GM18951 (cell line): Measurements from ENCODE around the gene THSD4.

Source experiments
- POLR2A ChIP-seq: IDR thresholded peaks from 4 replicates; pipeline ENCODE4 v1.6.1; 2011; ENCODE audit warnings: mild to moderate bottlenecking; ENCODE audit not compliant: insufficient read length, insufficient read depth; ENCODE audit errors: extremely low read depth
- in situ Hi-C: fragments of 300-500 bp; cut with MboI; formaldehyde crosslinking; loops from one replicate; pipeline ENCODE4 v1.12.0; 2022; ENCODE audit warnings: low sequenced_read_pairs, mixed read lengths, inconsistent platforms; ENCODE audit not compliant: unreplicated experiment

The THSD4 gene

DNA sequence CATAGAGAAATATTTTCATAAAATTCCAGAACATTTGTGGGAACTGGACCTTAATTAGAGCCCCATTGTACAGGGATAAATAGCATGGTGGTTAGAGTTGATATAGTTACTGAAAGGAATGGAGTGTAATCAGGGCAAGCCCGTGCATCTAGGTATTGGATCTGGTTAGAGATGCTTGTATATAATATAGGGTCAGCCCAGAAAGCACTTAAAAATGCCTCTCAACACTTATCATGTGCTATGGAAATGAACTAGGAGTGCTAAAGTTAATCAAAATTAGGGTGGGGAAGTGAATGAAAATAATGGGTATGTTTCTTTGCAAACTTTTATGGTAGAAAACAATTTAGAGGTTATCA is 386.8 kb downstream of the THSD4 start:
- in situ Hi-C loops, result no loop called here
- no peak for TF ChIP-seq POLR2A

DNA sequence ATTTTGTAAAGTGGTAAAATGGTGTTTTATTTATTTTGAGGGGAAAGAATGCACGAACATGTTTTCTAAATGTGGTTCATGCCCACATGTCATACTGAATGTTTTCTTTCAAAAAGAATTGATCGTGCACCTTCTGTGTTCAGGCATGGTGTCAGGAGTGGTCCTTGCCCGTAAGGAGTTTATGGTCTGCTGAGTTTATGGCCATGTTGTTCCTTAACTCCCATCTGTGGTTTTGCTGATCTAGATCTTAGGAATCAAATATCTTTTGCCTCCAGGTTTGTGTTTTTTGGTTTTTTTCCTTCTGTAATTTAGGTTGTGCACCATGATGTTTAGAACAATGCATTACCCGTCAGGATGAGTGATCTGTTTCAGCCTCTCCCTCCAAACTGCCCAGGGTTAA is 390.7 kb downstream of the THSD4 start:
- in situ Hi-C loops, result no loop called here
- TF ChIP-seq POLR2A, result no peak

DNA sequence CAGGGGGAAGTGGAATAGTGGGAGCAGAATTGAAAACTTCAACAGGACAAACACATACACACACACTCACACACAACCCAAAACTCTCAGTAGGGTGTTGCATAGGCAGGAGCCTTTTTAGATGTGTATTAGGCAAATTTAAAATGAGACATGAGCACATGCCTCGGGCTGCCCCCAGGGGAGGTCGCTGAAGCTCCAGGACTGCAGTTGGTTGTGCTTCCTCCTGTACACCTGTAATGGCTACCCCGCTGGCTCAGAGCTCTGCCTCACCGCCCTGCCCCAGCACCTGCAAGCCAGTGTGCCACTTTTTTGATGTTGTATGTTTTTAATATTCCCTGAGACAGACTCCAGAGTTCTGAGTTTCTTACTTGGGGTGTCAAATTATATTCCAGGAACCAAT is 391.7 kb downstream of the THSD4 start:
- TF ChIP-seq POLR2A, result no peak
- in situ Hi-C loops, result no loop called here

GRCh38 chr15:71508081-71508682 is 392.9 kb downstream of the THSD4 start:
- in situ Hi-C loops, result no loop called here
- no peak for TF ChIP-seq POLR2A

- TF ChIP-seq POLR2A, result no peak
- in situ Hi-C loops, result no loop called here
Measured at GRCh38 chr15:71509139-71509538, 393.9 kb downstream of the THSD4 start.

DNA sequence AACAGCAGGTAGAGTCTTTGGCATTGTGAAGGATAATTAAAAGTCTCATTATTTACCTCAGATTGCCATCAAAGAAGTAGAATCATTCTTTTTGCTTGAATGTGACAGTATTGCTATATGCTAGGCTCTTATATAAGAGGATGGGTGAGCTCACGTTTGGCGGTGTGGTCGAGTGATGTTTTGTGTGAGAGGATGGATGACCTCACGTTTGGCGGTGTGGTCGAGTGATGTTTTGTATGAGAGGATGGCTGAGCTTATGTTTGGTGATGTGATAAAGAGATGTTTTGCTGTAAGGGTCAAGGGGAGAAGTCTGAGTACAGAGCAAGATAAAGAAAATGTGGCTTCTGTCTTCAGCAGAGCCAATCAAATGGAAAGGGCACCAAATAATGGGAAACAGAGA is 395.5 kb downstream of the THSD4 start:
- TF ChIP-seq POLR2A, result no peak
- in situ Hi-C loops, result no loop called here

DNA sequence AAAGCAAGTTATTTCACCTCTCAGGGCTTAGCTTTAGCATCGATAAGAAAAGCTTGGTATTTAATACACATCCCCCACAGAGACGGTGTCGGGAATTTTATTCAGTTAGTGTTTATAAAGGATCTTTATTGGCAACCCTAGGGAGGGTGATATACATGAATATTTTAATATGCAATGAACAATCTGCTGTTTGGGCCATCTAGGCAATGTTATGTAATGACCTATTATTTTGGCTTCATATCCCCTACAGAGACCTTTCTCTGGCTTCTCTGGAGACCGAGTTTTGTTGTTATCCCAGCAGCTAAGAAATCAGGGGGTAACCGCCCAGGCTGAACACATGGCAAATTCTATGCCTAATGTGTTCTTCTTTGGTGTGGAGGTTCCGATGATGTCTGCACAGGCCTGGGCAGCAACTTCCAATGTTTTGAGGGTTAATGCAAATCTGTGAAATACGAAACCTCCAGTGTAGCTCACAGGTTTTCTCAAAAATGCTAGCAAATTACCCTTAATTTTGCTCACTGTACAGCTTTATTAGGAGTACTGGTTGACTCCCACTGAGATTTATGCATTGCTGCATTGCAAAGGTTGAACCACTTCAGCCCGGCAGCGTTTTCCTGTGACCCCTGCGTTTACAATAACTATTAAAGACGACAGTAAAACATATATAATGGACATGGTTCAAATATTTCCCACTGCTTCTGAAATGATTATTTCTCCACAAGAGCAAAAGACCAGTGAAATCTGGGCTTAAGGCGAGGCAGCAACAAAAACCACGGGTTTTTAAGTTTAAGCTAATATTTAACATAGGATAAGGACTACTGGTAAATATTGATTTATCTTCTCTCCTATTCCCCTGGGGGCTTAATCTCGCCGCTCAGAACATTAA is 396.8 kb downstream of the THSD4 start:
- in situ Hi-C loops, result no loop called here
- no peak for TF ChIP-seq POLR2A

GRCh38 chr15:71512682-71513006 is 397.4 kb downstream of the THSD4 start:
- TF ChIP-seq POLR2A, result no peak
- in situ Hi-C loops, result no loop called here

- no peak for TF ChIP-seq POLR2A
- in situ Hi-C loops, result no loop called here
Measured at GRCh38 chr15:71515375-71516186, 400.3 kb downstream of the THSD4 start.

GRCh38 chr15:71517751-71518150 is 402.5 kb downstream of the THSD4 start:
- TF ChIP-seq POLR2A, result no peak
- in situ Hi-C loops, result no loop called here

DNA sequence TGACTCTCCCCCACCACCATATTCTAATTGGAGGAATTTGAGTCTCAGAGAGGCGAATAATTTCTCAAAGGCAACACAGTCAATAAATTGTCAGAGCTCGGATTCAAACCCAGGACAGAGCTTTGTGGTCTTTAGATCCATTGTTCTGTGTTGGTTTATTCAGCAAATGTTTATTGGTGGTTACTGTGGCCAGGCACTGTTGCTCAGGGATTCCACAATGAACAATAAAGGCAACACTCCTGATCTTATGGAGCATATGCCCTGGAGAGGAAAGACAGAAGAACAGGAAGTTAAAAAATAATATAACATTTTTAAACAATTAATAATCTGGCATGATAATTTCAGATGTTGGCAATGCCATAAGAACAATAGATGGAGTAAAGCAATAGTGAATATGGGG is 403.4 kb downstream of the THSD4 start:
- in situ Hi-C loops, result no loop called here
- TF ChIP-seq POLR2A, result no peak

DNA sequence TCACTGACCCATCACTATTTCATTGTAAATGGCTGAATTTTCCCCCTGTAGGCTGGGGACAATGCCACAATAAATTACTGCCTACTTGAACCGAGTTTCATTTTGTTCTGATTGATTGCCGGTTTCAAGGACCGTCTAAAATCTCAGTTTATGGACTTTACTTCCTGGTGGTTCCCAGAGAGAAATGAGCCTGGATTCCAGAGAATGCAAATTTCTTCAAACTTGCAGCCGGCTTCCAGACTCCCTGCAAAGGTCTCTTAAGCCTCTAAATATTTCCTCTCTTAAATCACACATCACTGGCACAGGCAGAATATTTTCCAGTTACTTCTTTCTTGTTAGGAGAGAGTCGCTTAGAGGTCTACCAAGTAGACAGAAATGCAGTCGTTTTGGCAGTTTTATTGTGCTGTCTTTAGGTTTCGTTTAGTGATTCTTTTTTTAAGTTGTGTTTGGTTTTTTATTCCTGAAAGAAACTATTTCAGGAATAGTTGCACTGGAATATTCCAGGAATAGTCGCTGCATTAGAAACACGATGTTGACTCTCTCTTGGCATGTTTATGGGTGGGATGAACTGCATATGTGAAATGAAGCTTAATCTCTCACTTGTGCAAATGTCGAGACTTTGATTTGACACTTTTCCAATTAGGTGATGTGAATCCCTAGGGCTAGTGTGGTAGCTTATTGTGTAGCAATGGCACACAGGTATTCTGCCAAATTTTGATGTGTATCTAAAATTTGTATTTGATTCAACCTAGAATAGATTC is 411.0 kb downstream of the THSD4 start:
- TF ChIP-seq POLR2A, result no peak
- in situ Hi-C loops, result no loop called here

GRCh38 chr15:71529361-71529760 is 414.1 kb downstream of the THSD4 start:
- TF ChIP-seq POLR2A, result no peak
- in situ Hi-C loops, result no loop called here
